ENCODE measurements around the gene MFSD8. TPM values are rescaled to one million over a fixed set of nuclear protein-coding genes. Genes with fewer than 3 reads are reported as not detected.

Gene MFSD8
- total RNA-seq, 2 donors from 2014 or later, result 16.8 to 21.2 TPM

- DNase-seq (ENCODE audit: low spot score in 2 of 2) (no peak), ATAC-seq (no peak)
- H3K36me3 Mint-ChIP-seq, result peaks cover 25 to 53% of the 10 kb centered on the region in 2 donors
- H3K9me3 Mint-ChIP-seq, result no peaks in the 10 kb centered on the region
- H3K27ac Mint-ChIP-seq, result no peak overlapping the region
Observed at GRCh38 chr4:127888559-127888958, 76.4 kb downstream of the MFSD8 start.

GRCh38 chr4:127881563-127881864 lies 83.5 kb downstream of the MFSD8 start:
- Mint-ChIP-seq H3K9me3 (no peaks in the 10 kb centered on the region), H3K27ac (peak overlapping the region; percentile 96 to 99), H3K36me3 (peaks cover 28 to 36% of the 10 kb centered on the region in 2 donors)
- ATAC-seq, result peak in 1 of 2 donors; percentile 30
- DNase-seq (ENCODE audit: low spot score in 2 of 2), result no peak

DNA sequence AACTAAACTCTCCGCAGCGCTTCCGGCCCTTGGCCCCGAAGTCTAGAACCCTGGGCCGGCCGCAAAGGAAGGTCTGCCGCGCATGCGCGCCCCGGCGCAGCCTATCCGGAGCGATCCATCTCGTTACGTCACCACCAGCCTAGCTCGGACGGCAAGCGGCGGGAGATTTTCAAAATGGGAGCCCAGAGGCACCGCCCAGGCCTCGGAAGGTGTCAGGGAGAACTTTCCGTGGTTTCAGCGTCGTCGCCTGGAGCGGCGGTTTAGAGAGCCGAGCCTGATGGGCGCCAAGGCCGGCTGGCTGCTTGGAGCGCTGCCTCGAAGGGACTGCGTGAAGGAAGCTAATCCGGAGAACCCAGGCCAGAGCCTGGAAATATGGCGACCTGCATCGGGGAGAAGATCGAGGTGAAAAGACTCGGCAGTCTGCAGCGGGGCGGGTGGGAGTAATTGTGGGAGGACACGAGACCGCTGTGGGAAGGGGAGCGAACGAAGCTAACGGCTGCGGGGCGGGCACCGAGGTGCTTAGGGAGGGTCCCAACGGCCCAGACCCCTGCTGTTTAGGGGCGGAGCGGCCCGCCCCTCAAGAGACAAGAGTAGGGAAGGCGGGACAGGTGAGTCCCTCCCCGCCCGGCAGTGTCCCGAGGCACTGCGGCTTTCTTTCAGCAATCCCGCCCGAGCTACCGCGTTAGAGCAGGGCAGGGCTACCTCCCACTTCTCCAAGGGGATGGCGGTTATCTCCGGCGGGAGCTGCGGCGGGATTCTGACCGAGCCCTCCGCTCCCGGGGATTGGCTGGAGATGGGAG lies 84.0 kb downstream of the MFSD8 start, which contains the start of gene PLK4:
TSS of gene PLK4 (plus strand) at position 131 of the 800 bp plus-strand sequence. CDS start at position 373, 242 bp downstream.
- H3K9me3 Mint-ChIP-seq, result no peaks in the 10 kb centered on the region
- DNase-seq (ENCODE audit: low spot score in 2 of 2) (peak; percentile 92 to 97), ATAC-seq (peak; percentile 93 to 95)

DNA sequence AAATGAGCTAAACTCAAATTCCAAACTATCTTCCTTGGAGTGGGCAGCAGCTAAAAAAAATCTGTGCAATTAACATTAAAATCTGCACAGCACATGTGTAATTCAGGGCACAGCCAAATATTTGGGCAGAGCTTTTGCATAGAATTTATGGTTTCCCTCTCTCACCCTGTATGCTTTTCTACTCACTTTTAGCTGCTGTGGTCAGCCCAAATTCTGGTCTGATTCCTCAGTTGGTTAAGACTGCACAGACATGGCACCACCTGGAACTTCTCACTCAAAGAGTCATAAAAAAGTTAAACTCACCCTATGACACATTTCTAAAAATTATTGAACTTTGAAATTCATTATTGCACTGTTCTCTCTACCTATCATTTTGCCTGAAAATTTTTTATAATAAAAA lies 89.2 kb downstream of the MFSD8 start:
- DNase-seq (ENCODE audit: low spot score in 2 of 2) (no peak), ATAC-seq (no peak)
- Mint-ChIP-seq H3K27ac (no peak overlapping the region), H3K9me3 (no peaks in the 10 kb centered on the region), H3K36me3 (peaks cover 5 to 10% of the 10 kb centered on the region in 2 donors)

More for the DNA sequence above, 84.0 kb downstream of the MFSD8 start, which contains the start of gene PLK4:
- peak within 1 kb of the TSS; percentile 96 to 99 for H3K27ac Mint-ChIP-seq
- H3K36me3 Mint-ChIP-seq, result peaks cover 23 to 30% of the 10 kb centered on the region in 2 donors

- no peak for ATAC-seq
- no peak for DNase-seq (ENCODE audit: low spot score in 2 of 2)
- no peaks in the 10 kb centered on the region for H3K9me3 Mint-ChIP-seq
- no peak overlapping the region for H3K27ac Mint-ChIP-seq
- peaks cover 0 to 6% of the 10 kb centered on the region in 2 donors for H3K36me3 Mint-ChIP-seq
Observed at GRCh38 chr4:127870688-127871087, 94.3 kb downstream of the MFSD8 start.

DNA sequence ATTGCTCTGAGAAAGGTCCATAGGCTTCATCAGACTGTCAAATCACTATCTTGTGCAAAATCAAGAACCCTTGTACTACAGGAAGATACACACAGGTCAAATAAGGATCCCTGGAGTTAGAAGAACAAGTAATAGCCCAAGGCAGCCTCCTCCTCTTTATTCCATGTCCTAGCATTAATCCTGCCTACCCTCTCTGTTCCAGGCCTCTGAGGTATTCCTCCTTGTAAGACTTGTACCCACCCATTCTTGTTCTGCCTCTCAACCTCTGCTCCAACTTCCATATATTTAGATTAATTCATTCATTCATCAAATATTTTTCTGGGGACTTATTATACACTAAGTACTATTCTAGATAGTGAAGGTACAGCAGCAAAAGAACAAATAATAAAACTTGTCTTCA lies 94.7 kb downstream of the MFSD8 start:
- no peak for ATAC-seq
- Mint-ChIP-seq H3K36me3 (peaks cover 0 to 6% of the 10 kb centered on the region in 2 donors), H3K27ac (no peak overlapping the region), H3K9me3 (no peaks in the 10 kb centered on the region)
- DNase-seq (ENCODE audit: low spot score in 2 of 2), result no peak

- Mint-ChIP-seq H3K36me3 (peaks cover 5 to 6% of the 10 kb centered on the region in 2 donors), H3K27ac (no peak overlapping the region), H3K9me3 (no peaks in the 10 kb centered on the region)
- ATAC-seq (no peak), DNase-seq (ENCODE audit: low spot score in 2 of 2) (no peak)
Observed at GRCh38 chr4:127868196-127868595, 96.8 kb downstream of the MFSD8 start.

Other genes with a start within 250 kb of the MFSD8 start
- not detected for gene SLC25A31, start 234.8 kb downstream of the MFSD8 start, total RNA-seq
- 1 to 10 TPM; 1.2 to 3.2 TPM for gene HSPA4L, start 182.9 kb downstream of the MFSD8 start, total RNA-seq
- 10 to 100 TPM; 50.5 to 76.4 TPM for gene PLK4, start 84.3 kb downstream of the MFSD8 start, total RNA-seq
- gene ABHD18, start 233 bp upstream of the MFSD8 start, total RNA-seq, result 10 to 100 TPM; 22.7 to 28.7 TPM
- 10 to 100 TPM; 18.1 to 32.5 TPM for gene LARP1B, start 96.1 kb upstream of the MFSD8 start, total RNA-seq

All from activated naive CD4-positive, alpha-beta T cell treated with anti-CD3 and anti-CD28 coated beads, Interleukin-2, amount 50 U/mL, for 72 hours (primary cell).